Activated CD4-positive, alpha-beta T cell treated with anti-CD3 and anti-CD28 coated beads, Interleukin-2, amount 10 ng/mL, durations not matched to agents 7 days and 5 days (primary cell): Measurements from ENCODE around the gene TRMT1. TPM values are rescaled to one million over a fixed set of nuclear protein-coding genes. Genes with fewer than 3 reads are reported as not detected.

Experiments used
- CTCF ChIA-PET: fragments of 350-600 bp; sonication (Branson Sonifier 250); formaldehyde crosslinking; loops from one replicate; lab custom pipeline; 2021; ENCODE audit warnings: antibody characterized with exemption; lab: Charles Lee
- POLR2A ChIA-PET: fragments of 350-600 bp; sonication (Branson Sonifier 250); formaldehyde crosslinking; loops from one replicate; lab custom pipeline; 2021; ENCODE audit warnings: antibody characterized with exemption; lab: Charles Lee
- DNase-seq: peaks from one replicate; pipeline ENCODE4 v3.0.0-alpha.2; 2020
- H3K27ac Mint-ChIP-seq: one replicate; pipeline ENCODE4 v1.8.0; 2021; ENCODE audit warnings: mild to moderate bottlenecking, moderate library complexity, mixed read lengths
- H3K27me3 Mint-ChIP-seq: one replicate; pipeline ENCODE4 v1.8.0; 2021; ENCODE audit warnings: mixed read lengths
- H3K36me3 Mint-ChIP-seq: one replicate; pipeline ENCODE4 v1.8.0; 2021; ENCODE audit warnings: low read depth, mixed read lengths
- H3K4me1 Mint-ChIP-seq: one replicate; pipeline ENCODE4 v1.8.0; 2021; ENCODE audit warnings: mixed read lengths
- H3K4me3 Mint-ChIP-seq: one replicate; pipeline ENCODE4 v1.8.0; 2021; ENCODE audit warnings: mild to moderate bottlenecking, moderate library complexity, mixed read lengths
- H3K9me3 Mint-ChIP-seq: one replicate; pipeline ENCODE4 v1.8.0; 2021; ENCODE audit warnings: mixed read lengths
- total RNA-seq, 2 experiments: library from RNA; stranded (reverse); gene quantifications; one replicate each; pipeline ENCODE4 v1.2.3, GENCODE V29; 2021

The TRMT1 gene
- total RNA-seq, 2 experiments from 2014 or later, result 44.7 to 58.3 TPM

DNA sequence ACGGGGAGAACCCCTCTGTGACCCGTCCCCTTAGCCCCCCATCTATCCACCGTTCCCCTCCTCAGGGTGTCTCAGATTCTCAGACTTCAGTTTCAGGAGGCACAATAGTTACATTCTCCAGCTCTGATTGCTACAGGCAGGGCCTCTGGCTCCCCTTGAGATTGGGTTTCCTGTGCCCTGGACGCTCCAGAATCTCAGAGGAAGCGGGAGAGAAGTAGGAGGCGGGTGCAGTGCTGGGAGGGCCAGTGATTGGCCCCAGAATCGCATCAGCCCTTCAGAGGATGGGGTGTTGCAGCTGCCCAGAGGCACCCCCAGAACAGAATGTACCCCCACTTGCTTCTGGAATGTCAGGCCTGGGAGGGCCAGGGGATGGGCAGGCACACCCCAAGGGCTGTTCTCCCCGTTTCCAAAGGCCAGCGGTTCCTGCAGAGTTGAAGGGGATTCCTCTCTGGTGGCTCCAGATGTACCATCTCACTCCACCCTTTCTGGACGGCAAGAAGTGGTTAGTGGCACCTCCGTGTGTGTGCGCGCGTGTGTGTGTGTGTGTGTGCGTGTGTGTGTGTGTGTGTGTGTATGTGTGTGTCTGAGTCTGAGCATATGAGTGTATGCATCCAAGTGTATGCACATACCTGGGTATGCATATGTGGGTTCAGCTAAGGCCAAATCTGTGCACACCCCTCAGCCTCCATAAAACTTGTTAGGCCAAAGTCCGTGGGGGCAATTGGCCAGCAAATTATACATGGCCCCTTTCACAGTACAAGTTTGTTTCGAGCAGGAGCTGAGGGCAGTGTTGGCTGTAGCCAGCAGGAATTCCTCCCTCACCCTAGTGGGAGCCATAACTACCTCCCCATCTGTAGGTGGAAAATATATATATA is 49.4 kb downstream of the TRMT1 start:
- H3K4me1 Mint-ChIP-seq, result no peaks in the 10 kb centered on the region
- DNase-seq, result no peak
- no peaks in the 10 kb centered on the region for H3K9me3 Mint-ChIP-seq
- H3K36me3 Mint-ChIP-seq, result no peaks in the 10 kb centered on the region
- no peak overlapping the region for H3K4me3 Mint-ChIP-seq
- POLR2A ChIA-PET, result no interaction called here
- CTCF ChIA-PET, result interaction anchor here (1.2 to 3.0 kb wide), 2 partner anchors 17 to 102 kb away, joined by 3 to 10 read pairs; no protein-coding TSS in a partner anchor
- peaks cover 12% of the 10 kb centered on the region for H3K27me3 Mint-ChIP-seq
- H3K27ac Mint-ChIP-seq, result no peak overlapping the region

DNA sequence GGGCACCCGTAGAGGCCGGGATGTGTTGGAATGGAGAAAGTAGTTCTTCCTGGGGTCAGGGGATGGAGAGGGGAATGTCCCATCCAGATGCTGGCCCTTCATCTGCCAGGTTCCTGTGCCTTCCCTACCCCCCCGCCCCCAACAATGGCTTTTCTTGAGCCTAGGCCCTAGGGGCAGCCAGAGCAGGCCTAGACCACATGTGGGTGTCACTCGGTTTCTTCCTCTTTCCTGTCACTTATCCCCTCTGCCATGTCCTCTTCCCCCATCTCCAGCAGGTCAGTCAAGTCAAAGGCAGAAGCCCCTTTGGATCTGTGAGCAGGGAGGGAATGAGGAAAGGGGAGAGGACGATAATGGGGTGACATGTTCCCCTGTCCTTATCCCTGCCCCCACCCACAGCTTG is 50.3 kb downstream of the TRMT1 start:
- H3K4me1 Mint-ChIP-seq, result peaks cover 3% of the 10 kb centered on the region
- ChIA-PET POLR2A (no interaction called here), CTCF (interaction anchor here (3.0 kb wide), 1 partner anchor 101 kb away, joined by 10 read pairs; no protein-coding TSS in a partner anchor)
- no peaks in the 10 kb centered on the region for H3K9me3 Mint-ChIP-seq
- no peaks in the 10 kb centered on the region for H3K36me3 Mint-ChIP-seq
- peaks cover 20% of the 10 kb centered on the region for H3K27me3 Mint-ChIP-seq
- H3K4me3 Mint-ChIP-seq, result no peak overlapping the region
- no peak for DNase-seq
- H3K27ac Mint-ChIP-seq, result no peak overlapping the region

DNA sequence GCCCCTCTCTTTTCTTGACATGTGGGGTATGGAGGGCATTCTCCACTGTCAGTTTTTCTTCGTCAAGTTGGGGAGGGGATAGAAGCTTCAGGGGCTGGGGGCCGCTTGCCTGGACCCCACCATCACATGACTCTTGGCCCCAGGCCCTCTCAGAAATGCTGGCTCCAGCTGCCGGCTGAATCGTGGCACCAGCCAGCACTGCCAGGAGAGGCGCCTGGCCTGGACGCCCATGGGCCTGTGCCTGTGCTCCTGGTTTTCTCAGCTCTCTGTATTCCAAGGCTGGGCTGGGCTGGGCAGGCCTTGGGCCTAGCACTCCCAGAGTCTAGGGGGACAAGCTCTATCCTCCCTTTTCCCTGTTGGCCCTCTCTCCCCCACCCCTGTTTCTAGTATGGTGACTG is 52.4 kb downstream of the TRMT1 start:
- H3K36me3 Mint-ChIP-seq, result no peaks in the 10 kb centered on the region
- H3K4me3 Mint-ChIP-seq, result no peak overlapping the region
- H3K4me1 Mint-ChIP-seq, result peaks cover 9% of the 10 kb centered on the region
- CTCF ChIA-PET, result interaction anchor here (0.9 to 1.6 kb wide), 2 partner anchors 85 to 87 kb away, joined by 3 read pairs; no protein-coding TSS in a partner anchor
- DNase-seq, result no peak
- H3K9me3 Mint-ChIP-seq, result no peaks in the 10 kb centered on the region
- no peak overlapping the region for H3K27ac Mint-ChIP-seq
- POLR2A ChIA-PET, result no interaction called here
- H3K27me3 Mint-ChIP-seq, result peaks cover 26% of the 10 kb centered on the region

DNA sequence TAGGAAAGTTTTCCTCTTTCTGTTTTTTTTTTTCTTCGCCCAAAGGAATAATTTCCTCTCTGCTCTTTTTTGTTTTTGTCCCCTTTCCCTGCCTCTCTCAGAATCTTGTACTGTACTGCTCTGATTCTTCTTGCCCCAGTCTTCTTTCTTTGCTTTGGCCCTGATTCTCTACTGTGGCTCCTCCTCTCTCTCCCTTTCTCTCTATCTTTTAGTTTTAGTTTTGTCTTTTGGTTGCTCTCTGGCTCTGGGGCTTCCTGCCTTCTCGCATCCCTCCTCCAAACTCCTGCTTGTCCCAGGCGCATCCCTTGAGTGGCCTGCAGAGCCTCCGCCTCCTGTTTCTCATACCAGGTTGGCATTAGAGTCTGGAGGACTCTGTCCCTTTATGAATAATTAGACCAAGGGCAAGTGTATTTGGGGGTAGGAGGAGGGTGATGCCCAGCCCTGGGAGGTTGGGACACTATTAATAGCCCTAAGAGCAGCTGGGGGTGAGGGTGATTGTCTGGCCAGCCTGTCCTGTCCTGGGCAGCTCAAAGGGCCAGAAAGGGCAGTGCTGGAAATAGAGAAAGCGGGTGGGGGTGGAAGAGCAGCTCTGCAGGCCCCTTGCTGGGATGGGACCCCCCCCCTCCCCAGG is 53.0 kb downstream of the TRMT1 start:
- Mint-ChIP-seq H3K27ac (no peak overlapping the region), H3K4me3 (no peak overlapping the region), H3K36me3 (no peaks in the 10 kb centered on the region), H3K27me3 (peaks cover 26% of the 10 kb centered on the region), H3K4me1 (peaks cover 9% of the 10 kb centered on the region), H3K9me3 (no peaks in the 10 kb centered on the region)
- CTCF ChIA-PET, result interaction anchor here (0.9 to 1.6 kb wide), 2 partner anchors 85 to 86 kb away, joined by 3 read pairs; no protein-coding TSS in a partner anchor
- DNase-seq, result no peak
- POLR2A ChIA-PET, result no interaction called here

DNA sequence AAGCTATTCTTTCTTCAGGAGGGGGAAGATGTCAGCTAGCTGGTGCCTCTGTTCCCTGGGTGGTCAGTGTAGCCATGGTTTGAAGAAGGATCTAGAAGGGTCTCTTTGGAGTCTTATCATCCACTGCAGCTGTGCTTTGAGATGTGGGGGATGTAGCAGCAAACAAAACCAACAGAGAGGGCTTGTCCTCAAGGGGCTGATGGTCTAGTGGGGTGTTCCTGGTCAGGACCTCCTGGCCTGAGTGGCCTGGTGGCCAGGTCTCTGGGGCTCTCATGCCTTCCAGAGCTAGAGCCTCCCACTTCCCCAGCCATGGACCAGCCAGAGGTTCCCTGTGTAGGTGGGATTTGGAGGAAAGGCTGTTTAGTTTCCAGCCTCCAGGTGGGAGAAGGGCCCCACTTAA is 54.2 kb downstream of the TRMT1 start:
- CTCF ChIA-PET, result interaction anchor here (0.6 to 3.9 kb wide), 12 partner anchors 8 to 1594 kb away, joined by 3 to 29 read pairs (median 6); no protein-coding TSS in a partner anchor
- no peak for DNase-seq
- POLR2A ChIA-PET, result no interaction called here
- Mint-ChIP-seq H3K4me1 (peaks cover 9% of the 10 kb centered on the region), H3K27me3 (peaks cover 26% of the 10 kb centered on the region), H3K4me3 (no peak overlapping the region), H3K9me3 (no peaks in the 10 kb centered on the region), H3K27ac (no peak overlapping the region), H3K36me3 (no peaks in the 10 kb centered on the region)

DNA sequence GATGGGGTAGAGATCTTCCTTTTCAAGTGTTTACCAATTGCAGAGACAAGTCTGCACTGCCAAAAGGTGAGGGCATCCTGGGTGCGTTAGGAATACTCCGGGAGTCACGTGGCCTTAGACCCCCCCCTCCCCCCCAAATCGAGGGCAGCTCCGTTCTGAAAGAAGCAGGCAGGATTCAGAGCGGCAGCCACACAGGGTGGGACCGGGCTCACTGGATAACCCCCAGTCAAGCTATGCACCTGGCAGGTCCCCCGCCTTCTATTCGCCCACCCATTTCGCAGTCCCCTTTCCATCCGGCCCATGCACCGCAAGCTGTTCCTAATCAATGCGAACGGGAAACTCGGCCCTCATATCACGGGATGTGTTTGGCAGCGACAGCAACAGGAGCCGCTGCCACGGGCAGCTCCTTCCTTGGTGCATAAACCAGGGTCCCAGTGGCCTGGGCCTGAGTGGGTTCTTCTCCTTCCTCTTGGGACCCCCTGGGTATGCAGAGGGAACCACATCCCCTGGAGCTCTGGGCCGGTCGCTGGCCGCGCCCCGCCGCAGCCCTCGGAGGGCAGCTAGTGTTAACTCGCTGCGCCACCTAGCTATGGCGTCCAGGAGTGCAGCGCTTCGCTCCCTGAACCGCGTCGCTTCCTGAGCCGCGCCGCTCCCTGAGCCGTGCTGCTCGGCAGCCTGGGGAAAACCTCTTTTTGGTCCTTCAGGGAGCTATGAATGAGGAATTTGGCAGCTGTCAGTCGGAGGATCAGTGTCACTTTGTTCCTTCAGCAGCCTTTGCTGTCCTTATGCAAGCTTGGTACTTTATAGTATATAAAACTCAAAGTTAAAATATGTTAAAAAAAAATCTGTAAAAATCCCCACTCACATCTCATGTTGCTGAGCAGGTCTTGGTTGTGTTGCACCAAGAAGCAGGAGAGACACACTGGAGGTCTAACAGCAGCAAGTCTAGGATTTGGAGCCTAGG is 55.3 kb downstream of the TRMT1 start:
- Mint-ChIP-seq H3K36me3 (no peaks in the 10 kb centered on the region), H3K9me3 (no peaks in the 10 kb centered on the region), H3K27ac (no peak overlapping the region), H3K4me1 (peaks cover 9% of the 10 kb centered on the region), H3K27me3 (peaks cover 26% of the 10 kb centered on the region), H3K4me3 (peak overlapping the region; percentile 58)
- POLR2A ChIA-PET, result no interaction called here
- DNase-seq, result peak; percentile 79
- CTCF ChIA-PET, result interaction anchor here (0.6 to 3.9 kb wide), 33 partner anchors 8 to 465 kb away, joined by 3 to 29 read pairs (median 4); no protein-coding TSS in a partner anchor

DNA sequence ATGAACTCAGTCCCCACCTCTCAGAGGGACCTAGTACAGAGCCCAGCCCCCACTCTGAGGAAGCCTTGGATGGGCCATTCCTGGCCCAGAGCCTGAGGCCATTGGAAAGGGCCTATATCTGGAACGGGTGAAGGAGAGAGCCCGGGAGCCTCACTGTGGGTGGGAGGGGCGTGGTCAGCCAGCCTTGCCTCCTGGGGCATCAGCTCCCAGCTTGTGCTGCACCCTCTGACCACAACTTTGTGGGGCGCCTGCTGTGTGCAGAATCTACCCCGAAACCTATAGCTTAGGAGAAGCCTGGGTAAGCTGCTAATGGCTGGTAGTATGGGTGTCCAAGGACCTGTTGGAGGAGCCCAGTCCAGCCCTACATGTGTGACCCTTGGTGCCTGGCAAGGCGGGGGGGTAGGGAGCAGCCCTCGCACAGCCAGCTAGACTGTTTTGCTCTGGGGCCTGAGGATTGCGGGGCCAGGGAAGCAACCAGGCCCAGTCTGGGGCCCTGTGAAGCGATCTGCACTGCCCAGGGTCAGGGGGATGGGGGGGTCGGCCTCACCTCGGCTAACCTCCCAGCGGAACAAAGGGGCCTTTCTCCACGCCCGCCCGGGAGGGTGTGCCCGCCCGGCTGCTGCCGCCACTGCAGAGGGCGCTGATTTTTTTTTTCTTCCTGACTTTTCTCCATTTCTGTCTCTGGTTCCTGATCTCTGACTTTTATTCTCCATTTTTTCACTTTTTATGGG is 56.1 kb downstream of the TRMT1 start:
- DNase-seq, result no peak
- Mint-ChIP-seq H3K4me1 (peaks cover 9% of the 10 kb centered on the region), H3K4me3 (no peak overlapping the region), H3K9me3 (no peaks in the 10 kb centered on the region), H3K27me3 (peaks cover 26% of the 10 kb centered on the region), H3K27ac (no peak overlapping the region), H3K36me3 (no peaks in the 10 kb centered on the region)
- CTCF ChIA-PET, result interaction anchor here (0.9 to 3.9 kb wide), 21 partner anchors 8 to 466 kb away, joined by 3 to 29 read pairs (median 7); no protein-coding TSS in a partner anchor
- POLR2A ChIA-PET, result no interaction called here

DNA sequence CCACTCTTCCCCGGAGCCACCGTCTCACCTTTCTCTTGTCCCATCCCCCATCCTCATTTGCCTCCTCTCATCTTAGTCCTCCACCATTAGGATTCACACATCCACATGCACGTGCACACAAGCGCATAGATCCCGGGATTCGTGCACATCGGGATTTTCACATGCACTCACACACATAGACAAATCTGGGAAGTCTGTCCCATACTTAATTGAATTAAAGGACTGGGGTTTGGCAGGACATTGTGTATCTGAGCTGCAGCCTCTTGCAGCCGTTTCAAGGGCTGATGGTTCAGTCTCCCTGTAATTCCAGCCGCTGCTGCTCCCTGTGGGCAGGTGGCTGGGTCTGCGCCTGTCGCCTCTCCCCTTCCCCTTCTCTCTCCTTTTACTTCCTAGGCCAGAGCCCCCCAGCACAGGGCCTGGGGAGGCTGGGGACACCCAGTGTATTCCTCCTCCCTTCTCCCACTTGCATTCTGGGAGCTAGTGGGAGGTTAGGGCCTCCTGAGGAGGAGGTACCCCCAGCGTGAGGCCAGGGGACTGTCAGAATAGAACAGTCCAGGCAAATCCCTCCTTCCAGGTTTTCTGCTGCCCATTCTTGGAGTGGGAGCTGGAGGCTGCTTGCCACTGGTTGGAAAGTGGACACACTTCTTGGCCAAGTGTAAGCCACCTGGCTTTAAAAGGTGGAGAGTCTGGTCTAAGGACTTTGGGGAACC is 57.4 kb downstream of the TRMT1 start:
- Mint-ChIP-seq H3K27ac (no peak overlapping the region), H3K27me3 (peaks cover 26% of the 10 kb centered on the region), H3K4me3 (no peak overlapping the region), H3K36me3 (no peaks in the 10 kb centered on the region), H3K4me1 (peaks cover 9% of the 10 kb centered on the region), H3K9me3 (no peaks in the 10 kb centered on the region)
- ChIA-PET POLR2A (interaction anchor here (0.5 kb wide), 1 partner anchor 919 kb away, joined by 3 read pairs; the partner anchor contains the start of gene ZNF20), CTCF (interaction anchor here (1.0 to 3.9 kb wide), 6 partner anchors 9 to 94 kb away, joined by 3 to 29 read pairs (median 14); no protein-coding TSS in a partner anchor)
- no peak for DNase-seq

DNA sequence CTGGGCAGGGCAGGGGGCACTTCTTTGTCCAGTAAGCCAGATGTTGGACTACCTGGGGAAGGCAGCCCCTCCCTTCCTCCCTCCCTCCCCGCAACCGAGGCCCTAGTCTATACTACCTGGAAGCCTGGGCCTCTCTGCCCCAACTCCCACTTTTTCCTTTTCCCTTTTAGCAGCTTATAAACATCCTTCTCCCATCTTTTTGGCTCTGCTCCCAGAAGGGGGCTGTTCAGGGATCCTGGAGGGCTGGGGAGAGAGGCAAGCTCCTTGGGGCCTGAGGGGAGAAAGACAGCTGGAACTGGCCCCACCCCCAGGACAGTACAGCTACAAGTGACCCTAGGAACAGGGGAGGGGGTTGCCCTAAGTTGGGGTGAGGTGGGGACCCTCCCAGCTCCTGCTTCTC is 58.8 kb downstream of the TRMT1 start:
- POLR2A ChIA-PET, result no interaction called here
- peaks cover 18% of the 10 kb centered on the region for H3K27me3 Mint-ChIP-seq
- H3K27ac Mint-ChIP-seq, result no peak overlapping the region
- H3K36me3 Mint-ChIP-seq, result no peaks in the 10 kb centered on the region
- CTCF ChIA-PET, result interaction anchor here (0.8 to 2.3 kb wide), 4 partner anchors 13 to 806 kb away, joined by 3 to 13 read pairs (median 4); no protein-coding TSS in a partner anchor
- H3K4me1 Mint-ChIP-seq, result peaks cover 9% of the 10 kb centered on the region
- H3K9me3 Mint-ChIP-seq, result no peaks in the 10 kb centered on the region
- no peak for DNase-seq
- H3K4me3 Mint-ChIP-seq, result no peak overlapping the region

DNA sequence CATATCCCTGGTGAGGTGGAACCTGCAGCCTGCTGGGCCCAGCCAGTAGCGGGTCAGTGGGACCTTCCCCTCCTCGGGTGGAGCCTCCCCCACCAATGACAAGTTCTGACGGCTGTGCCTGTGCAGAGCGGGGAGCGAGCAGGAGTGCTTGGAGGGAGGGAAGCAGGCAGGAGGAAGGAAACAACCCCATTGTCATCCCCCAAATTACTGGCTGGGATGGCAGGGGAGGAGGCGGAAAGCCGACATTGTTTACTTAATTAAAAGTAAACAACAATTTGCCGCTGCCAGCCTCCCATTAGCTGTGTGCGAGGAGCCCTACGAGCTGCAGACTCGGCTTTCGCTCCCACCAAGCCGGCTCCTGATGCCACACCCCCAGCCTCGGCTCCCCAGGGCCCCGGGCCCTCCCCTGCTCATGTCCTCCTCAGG is 59.4 kb downstream of the TRMT1 start:
- no peak overlapping the region for H3K27ac Mint-ChIP-seq
- peaks cover 15% of the 10 kb centered on the region for H3K27me3 Mint-ChIP-seq
- POLR2A ChIA-PET, result no interaction called here
- CTCF ChIA-PET, result interaction anchor here (1.5 to 1.7 kb wide), 2 partner anchors 13 to 80 kb away, joined by 3 to 4 read pairs; no protein-coding TSS in a partner anchor
- no peaks in the 10 kb centered on the region for H3K9me3 Mint-ChIP-seq
- H3K4me3 Mint-ChIP-seq, result no peak overlapping the region
- peaks cover 9% of the 10 kb centered on the region for H3K4me1 Mint-ChIP-seq
- no peak for DNase-seq
- H3K36me3 Mint-ChIP-seq, result no peaks in the 10 kb centered on the region
